GM06990 (cell line): Measurements from ENCODE around the gene RIN3.

Experiments used
- DNase-seq: peaks from one replicate; pipeline ENCODE4 v3.0.0-alpha.2; 2011; ENCODE audit not compliant: insufficient read length; ENCODE audit errors: extremely low read depth
- H3K27me3 ChIP-seq: replicated peaks from 2 replicates; pipeline ENCODE4 v1.6.0; 2011; ENCODE audit warnings: low read length; ENCODE audit not compliant: control insufficient read depth, insufficient read depth
- H3K36me3 ChIP-seq: 2 replicates; pipeline ENCODE4 v1.5.1; 2011; ENCODE audit warnings: low read length; ENCODE audit not compliant: control insufficient read depth, insufficient read depth
- H3K4me3 ChIP-seq: replicated peaks from 2 replicates; pipeline ENCODE4 v1.5.1; 2011; ENCODE audit warnings: low read depth, mild to moderate bottlenecking, control low read depth, low read length
- CTCF ChIP-seq: IDR thresholded peaks from 2 replicates; pipeline ENCODE4 v1.5.1; 2011; ENCODE audit warnings: low read length, control low read depth, mild to moderate bottlenecking, inconsistent platforms; ENCODE audit not compliant: insufficient read depth, poor library complexity, severe bottlenecking

Gene RIN3

GRCh38 chr14:92540472-92541048 lies 27.0 kb downstream of the RIN3 start:
- H3K36me3 ChIP-seq = no peaks in the 10 kb centered on the region
- no peak for DNase-seq
- H3K4me3 ChIP-seq = no peak overlapping the region
- TF ChIP-seq CTCF = no peak
- no peaks in the 10 kb centered on the region for H3K27me3 ChIP-seq

GRCh38 chr14:92542766-92543554 lies 29.4 kb downstream of the RIN3 start:
- no peaks in the 10 kb centered on the region for H3K36me3 ChIP-seq
- no peaks in the 10 kb centered on the region for H3K27me3 ChIP-seq
- TF ChIP-seq CTCF = no peak
- H3K4me3 ChIP-seq = no peak overlapping the region
- DNase-seq = no peak

- H3K4me3 ChIP-seq = no peak overlapping the region
- TF ChIP-seq CTCF = no peak
- H3K36me3 ChIP-seq = no peaks in the 10 kb centered on the region
- DNase-seq = no peak
- H3K27me3 ChIP-seq = no peaks in the 10 kb centered on the region
Measured at GRCh38 chr14:92544051-92544720, 30.6 kb downstream of the RIN3 start.

GRCh38 chr14:92546347-92547053 lies 32.9 kb downstream of the RIN3 start:
- TF ChIP-seq CTCF = no peak
- no peak for DNase-seq
- H3K4me3 ChIP-seq = no peak overlapping the region
- H3K27me3 ChIP-seq = no peaks in the 10 kb centered on the region
- no peaks in the 10 kb centered on the region for H3K36me3 ChIP-seq

GRCh38 chr14:92549105-92549858 lies 35.7 kb downstream of the RIN3 start:
- Histone ChIP-seq H3K27me3 (no peaks in the 10 kb centered on the region), H3K4me3 (no peak overlapping the region), H3K36me3 (no peaks in the 10 kb centered on the region)
- no peak for TF ChIP-seq CTCF
- no peak for DNase-seq
